RWPE1 (cell line): Measurements from ENCODE around the gene MOCS3.
A peak's percentile ranks its signal among the peaks of the same experiment; 100 is the strongest.

ENCODE experiments used
- CTCF ChIA-PET: fragments of 350-600 bp; sonication (Branson Sonifier 250); formaldehyde crosslinking; extraction: SDS; loops from one replicate; lab custom pipeline; 2021; lab: Yijun Ruan, JAX
- POLR2A ChIA-PET: fragments of 400-600 bp; formaldehyde crosslinking; extraction: SDS; loops from one replicate; lab custom pipeline; 2020; ENCODE audit warnings: antibody characterized with exemption; ENCODE audit not compliant: low non-redundant PET; lab: Yijun Ruan, JAX
- DNase-seq: peaks from one replicate; pipeline ENCODE4 v3.0.0; 2012; ENCODE audit warnings: low spot score
- H3K27ac ChIP-seq: fragments of 450-650 bp; 2 replicates; pipeline ENCODE4 v1.5.1; 2017
- TF ChIP-seq, protein P1 (sequence below): fragments of 450-650 bp; conservative IDR thresholded peaks from 2 replicates; pipeline ENCODE4 v1.5.1; 2017; ENCODE audit warnings: low read depth, mild to moderate bottlenecking

The MOCS3 gene

GRCh38 chr20:50958615-50959542 is at the start of gene MOCS3:
MOCS3 (plus strand) TSS chr20:50958818; CDS start chr20:50958843, 25 bp downstream.
- TF ChIP-seq, protein P1, sequence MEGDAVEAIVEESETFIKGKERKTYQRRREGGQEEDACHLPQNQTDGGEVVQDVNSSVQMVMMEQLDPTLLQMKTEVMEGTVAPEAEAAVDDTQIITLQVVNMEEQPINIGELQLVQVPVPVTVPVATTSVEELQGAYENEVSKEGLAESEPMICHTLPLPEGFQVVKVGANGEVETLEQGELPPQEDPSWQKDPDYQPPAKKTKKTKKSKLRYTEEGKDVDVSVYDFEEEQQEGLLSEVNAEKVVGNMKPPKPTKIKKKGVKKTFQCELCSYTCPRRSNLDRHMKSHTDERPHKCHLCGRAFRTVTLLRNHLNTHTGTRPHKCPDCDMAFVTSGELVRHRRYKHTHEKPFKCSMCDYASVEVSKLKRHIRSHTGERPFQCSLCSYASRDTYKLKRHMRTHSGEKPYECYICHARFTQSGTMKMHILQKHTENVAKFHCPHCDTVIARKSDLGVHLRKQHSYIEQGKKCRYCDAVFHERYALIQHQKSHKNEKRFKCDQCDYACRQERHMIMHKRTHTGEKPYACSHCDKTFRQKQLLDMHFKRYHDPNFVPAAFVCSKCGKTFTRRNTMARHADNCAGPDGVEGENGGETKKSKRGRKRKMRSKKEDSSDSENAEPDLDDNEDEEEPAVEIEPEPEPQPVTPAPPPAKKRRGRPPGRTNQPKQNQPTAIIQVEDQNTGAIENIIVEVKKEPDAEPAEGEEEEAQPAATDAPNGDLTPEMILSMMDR = no peak
- peak; percentile 92 for DNase-seq
- POLR2A ChIA-PET = interaction anchor here (0.5 to 2.0 kb wide), 6 partner anchors 12 to 718 kb away, joined by 3 to 10 read pairs (median 6); partner anchors contain the start of gene ADNP
- CTCF ChIA-PET = interaction anchor here (0.5 to 2.7 kb wide), 13 partner anchors 10 to 1269 kb away, joined by 3 to 11 read pairs (median 4); partner anchors contain the start of gene BCAS4
- H3K27ac ChIP-seq = peak within 1 kb of the TSS; percentile 80

DNA sequence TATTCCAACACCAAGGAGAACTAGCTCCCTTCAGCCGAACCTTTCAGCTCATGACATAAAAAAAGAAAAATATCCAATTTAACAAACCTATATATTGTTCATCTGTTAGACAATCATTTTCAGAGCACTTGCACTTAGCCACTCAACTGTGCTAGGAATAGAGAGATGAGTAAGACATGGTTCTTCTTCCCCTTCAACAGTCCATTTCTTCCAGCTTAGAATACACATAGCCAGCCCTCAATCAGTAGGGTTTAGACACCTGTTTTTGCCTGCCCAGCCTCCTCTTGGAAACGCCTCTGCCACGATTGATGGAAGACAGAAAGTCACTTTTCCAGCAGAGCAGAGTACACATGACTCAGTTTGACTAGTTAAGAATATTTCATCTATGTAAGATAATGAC is 49.2 kb upstream of the MOCS3 start:
- ChIA-PET CTCF (interaction anchor here (0.5 to 5.9 kb wide), 8 partner anchors 15 to 243 kb away, joined by 3 to 21 read pairs (median 4); partner anchors contain the start of gene BCAS4), POLR2A (interaction anchor here (0.6 kb wide), 1 partner anchor 179 kb away, joined by 4 read pairs; no protein-coding TSS in a partner anchor)
- H3K27ac ChIP-seq = no peak overlapping the region
- TF ChIP-seq, protein P1 = no peak
- no peak for DNase-seq

GRCh38 chr20:50911030-50911429 is 47.6 kb upstream of the MOCS3 start:
- DNase-seq = no peak
- POLR2A ChIA-PET = no interaction called here
- CTCF ChIA-PET = interaction anchor here (0.7 to 5.9 kb wide), 3 partner anchors 16 to 116 kb away, joined by 3 to 21 read pairs (median 7); partner anchors contain the start of gene BCAS4
- TF ChIP-seq, protein P1 = no peak
- H3K27ac ChIP-seq = no peak overlapping the region

DNA sequence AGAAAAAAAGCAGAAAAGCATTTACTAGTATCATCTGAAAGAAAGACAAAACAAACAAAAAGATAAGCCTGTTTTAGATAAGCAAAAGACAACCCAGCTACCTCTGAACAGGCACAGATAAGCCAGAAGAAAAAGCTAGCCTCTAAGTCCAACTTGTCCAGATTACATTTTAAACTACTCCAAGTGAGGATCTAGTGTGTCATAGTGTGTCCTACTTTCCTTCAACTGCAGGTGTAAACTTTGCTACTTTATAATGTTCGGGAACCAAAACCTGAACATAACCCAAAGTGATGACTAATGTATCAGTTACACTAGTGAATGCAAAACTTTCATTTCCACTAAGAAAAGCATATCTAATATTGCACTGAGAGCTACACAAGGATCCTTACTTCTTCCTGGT is 46.9 kb upstream of the MOCS3 start:
- POLR2A ChIA-PET = no interaction called here
- no peak overlapping the region for H3K27ac ChIP-seq
- CTCF ChIA-PET = interaction anchor here (0.7 to 5.9 kb wide), 2 partner anchors 17 to 117 kb away, joined by 3 to 21 read pairs; partner anchors contain the start of gene BCAS4
- DNase-seq = no peak
- TF ChIP-seq, protein P1 = no peak

DNA sequence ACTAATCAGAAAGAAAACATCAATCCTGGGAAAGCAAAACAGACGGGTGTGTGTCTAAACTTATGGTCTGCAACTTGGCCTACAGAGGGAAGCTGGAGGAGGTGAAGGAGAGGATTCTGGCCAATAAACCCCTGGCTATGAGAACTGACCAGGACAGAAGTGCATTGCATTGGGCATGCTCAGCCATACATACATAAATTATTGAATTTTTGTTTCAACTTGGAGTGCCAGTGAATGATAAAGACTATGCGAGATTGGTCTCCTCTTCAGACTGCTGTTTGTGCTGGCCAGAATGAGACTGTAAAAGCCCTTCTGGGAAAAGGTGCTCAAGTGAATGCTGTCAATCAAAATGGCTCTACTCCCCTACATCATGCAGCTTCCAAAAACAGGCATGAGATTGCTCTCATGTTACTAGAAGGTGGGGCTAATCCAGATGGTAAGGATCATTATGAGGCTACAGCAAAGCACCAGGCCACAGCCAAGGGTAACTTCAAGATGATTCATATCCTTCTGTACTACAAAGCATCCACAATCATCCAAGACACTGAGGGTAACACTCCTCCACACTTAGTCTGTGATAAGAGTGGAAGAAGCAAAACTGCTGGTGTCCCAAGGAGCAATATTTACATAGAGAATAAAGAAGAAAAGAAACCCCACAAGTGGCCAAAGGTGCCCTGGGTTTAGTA is 44.8 kb upstream of the MOCS3 start:
- DNase-seq = peak; percentile 66
- ChIA-PET POLR2A (no interaction called here), CTCF (interaction anchor here (0.6 to 1.1 kb wide), 3 partner anchors 16 to 245 kb away, joined by 3 to 4 read pairs (median 3); partner anchors contain the start of gene ADNP)
- TF ChIP-seq, protein P1 = no peak
- no peak overlapping the region for H3K27ac ChIP-seq

GRCh38 chr20:50915424-50915823 is 43.2 kb upstream of the MOCS3 start:
- H3K27ac ChIP-seq = no peak overlapping the region
- TF ChIP-seq, protein P1 = no peak
- ChIA-PET CTCF (no interaction called here), POLR2A (no interaction called here)
- no peak for DNase-seq
